Neural cell (in vitro differentiated cells): Measurements from ENCODE around the gene TTC8. TPM values are rescaled to one million over a fixed set of nuclear protein-coding genes. Genes with fewer than 3 reads are reported as not detected.

Experiments used
- H2AFZ ChIP-seq: fragments of 200-600, 300-800 bp; sonication (generic), shearing (Covaris generic); 2 replicates; pipeline ENCODE4 v1.6.0; 2014; ENCODE audit warnings: low read depth, mild to moderate bottlenecking, antibody characterized with exemption, low read length, moderate library complexity
- H3F3A ChIP-seq: fragments of 200-600 bp; shearing (Covaris generic); 2 replicates; pipeline ENCODE4 v1.6.1; 2016; ENCODE audit warnings: mild to moderate bottlenecking, moderate library complexity, mixed read lengths, antibody characterized with exemption, low read length; ENCODE audit not compliant: insufficient read depth, poor library complexity, severe bottlenecking
- H3K27ac ChIP-seq: fragments of 200-600, 300-800 bp; sonication (generic), shearing (Covaris generic); 2 replicates; pipeline ENCODE4 v1.5.1; 2014; ENCODE audit warnings: mild to moderate bottlenecking, low read length, moderate library complexity
- H3K27me3 ChIP-seq: fragments of 300-800, 200-600 bp; sonication (generic), shearing (Covaris generic); 2 replicates; pipeline ENCODE4 v1.6.0; 2014; ENCODE audit warnings: mild to moderate bottlenecking, low read depth, low read length, moderate library complexity; ENCODE audit not compliant: insufficient read depth
- H3K36me3 ChIP-seq: fragments of 300-800, 200-600 bp; sonication (generic), shearing (Covaris generic); 2 replicates; pipeline ENCODE4 v1.5.1; 2014; ENCODE audit warnings: mild to moderate bottlenecking, antibody characterized with exemption, low read length, moderate library complexity; ENCODE audit not compliant: insufficient read depth
- H3K4me2 ChIP-seq: fragments of 300-800, 200-600 bp; sonication (generic), shearing (Covaris generic); 2 replicates; pipeline ENCODE4 v1.6.0; 2014; ENCODE audit warnings: mild to moderate bottlenecking, low read length
- H3K4me3 ChIP-seq: fragments of 300-800, 200-600 bp; sonication (generic), shearing (Covaris generic); 2 replicates; pipeline ENCODE4 v1.5.1; 2014; ENCODE audit warnings: mild to moderate bottlenecking, low read length, moderate library complexity
- H3K79me2 ChIP-seq: fragments of 200-600 bp; shearing (Covaris generic); replicated peaks from 2 replicates; pipeline ENCODE4 v1.6.0; 2014; ENCODE audit warnings: mild to moderate bottlenecking, low read length, moderate library complexity; ENCODE audit not compliant: insufficient read depth
- H3K9ac ChIP-seq: fragments of 300-800, 200-600 bp; sonication (generic), shearing (Covaris generic); 2 replicates; pipeline ENCODE4 v1.6.1; 2016; ENCODE audit warnings: mild to moderate bottlenecking, low read length, mixed read lengths
- H3K9me2 ChIP-seq: fragments of 200-600 bp; shearing (Covaris generic); 2 replicates; pipeline ENCODE4 v1.6.1; 2016; ENCODE audit warnings: mild to moderate bottlenecking, low read length, mixed read lengths; ENCODE audit not compliant: insufficient read depth
- H3K9me3 ChIP-seq: fragments of 200-600, 300-800 bp; sonication (generic), shearing (Covaris generic); 2 replicates; pipeline ENCODE4 v1.6.1; 2016; ENCODE audit warnings: mild to moderate bottlenecking, mixed run types, low read length, moderate library complexity, mixed read lengths
- H4K20me1 ChIP-seq: fragments of 200-600 bp; shearing (Covaris generic); 2 replicates; pipeline ENCODE4 v1.6.1; 2016; ENCODE audit warnings: mild to moderate bottlenecking, mixed run types; ENCODE audit not compliant: insufficient read depth
- CTCF ChIP-seq: fragments of 450-650 bp; IDR thresholded peaks from 2 replicates; pipeline ENCODE4 v1.5.1; 2014; ENCODE audit warnings: antibody characterized with exemption, mild to moderate bottlenecking, moderate library complexity; ENCODE audit not compliant: poor library complexity, severe bottlenecking
- EP300 ChIP-seq: fragments of 450-650 bp; conservative IDR thresholded peaks from 2 replicates; pipeline ENCODE4 v1.6.1; 2014; ENCODE audit warnings: antibody characterized with exemption, mild to moderate bottlenecking, moderate library complexity; ENCODE audit not compliant: poor library complexity, severe bottlenecking
- EZH2 ChIP-seq: fragments of 200-600, 300-800 bp; shearing (Covaris generic), sonication (generic); IDR thresholded peaks from 2 replicates; pipeline ENCODE4 v1.6.1; 2014; ENCODE audit warnings: antibody characterized with exemption, low read length, borderline replicate concordance, mild to moderate bottlenecking; ENCODE audit not compliant: insufficient read depth, poor library complexity, severe bottlenecking
- MXI1 ChIP-seq: fragments of 450-650 bp; conservative IDR thresholded peaks from 2 replicates; pipeline ENCODE4 v1.6.1; 2014; ENCODE audit warnings: antibody characterized with exemption, mild to moderate bottlenecking; ENCODE audit not compliant: poor library complexity, severe bottlenecking
- POLR2AphosphoS5 ChIP-seq: IDR thresholded peaks from 2 replicates; pipeline ENCODE4 v1.6.1; 2012
- RAD21 ChIP-seq: fragments of 450-650 bp; conservative IDR thresholded peaks from 2 replicates; pipeline ENCODE4 v1.6.1; 2014; ENCODE audit warnings: antibody characterized with exemption, mild to moderate bottlenecking, moderate library complexity
- REST ChIP-seq: IDR thresholded peaks from 2 replicates; pipeline ENCODE4 v1.6.1; 2012; ENCODE audit warnings: borderline replicate concordance
- SMC3 ChIP-seq: fragments of 450-650 bp; conservative IDR thresholded peaks from 2 replicates; pipeline ENCODE4 v1.6.1; 2014; ENCODE audit warnings: antibody characterized with exemption, mild to moderate bottlenecking, moderate library complexity; ENCODE audit not compliant: poor library complexity
- TAF1 ChIP-seq: IDR thresholded peaks from 2 replicates; pipeline ENCODE4 v1.6.1; 2012; ENCODE audit warnings: low read depth
- polyA plus RNA-seq: library from polyadenylated mRNA; depleted of rRNA; stranded (reverse); fragments of >200 nt; gene quantifications from 2 replicates; pipeline ENCODE4 v1.2.3, GENCODE V29; 2014

TTC8 gene
- polyA plus RNA-seq, 1 donor from 2014 or later: 28.1 TPM

GRCh38 chr14:88848571-88848970 is 24.1 kb downstream of the TTC8 start:
- Histone ChIP-seq H3K36me3 (no peaks in the 10 kb centered on the region), H3K4me2 (no peak overlapping the region), H3K9me2 (no peaks in the 10 kb centered on the region), H3F3A (peaks cover 12% of the 10 kb centered on the region), H3K27me3 (no peaks in the 10 kb centered on the region), H3K79me2 (no peaks in the 10 kb centered on the region), H3K9ac (no peak overlapping the region), H2AFZ (no peak overlapping the region), H3K4me3 (no peak overlapping the region), H4K20me1 (no peaks in the 10 kb centered on the region), H3K9me3 (no peaks in the 10 kb centered on the region), H3K27ac (no peak overlapping the region)
- TF ChIP-seq TAF1: no peak

DNA sequence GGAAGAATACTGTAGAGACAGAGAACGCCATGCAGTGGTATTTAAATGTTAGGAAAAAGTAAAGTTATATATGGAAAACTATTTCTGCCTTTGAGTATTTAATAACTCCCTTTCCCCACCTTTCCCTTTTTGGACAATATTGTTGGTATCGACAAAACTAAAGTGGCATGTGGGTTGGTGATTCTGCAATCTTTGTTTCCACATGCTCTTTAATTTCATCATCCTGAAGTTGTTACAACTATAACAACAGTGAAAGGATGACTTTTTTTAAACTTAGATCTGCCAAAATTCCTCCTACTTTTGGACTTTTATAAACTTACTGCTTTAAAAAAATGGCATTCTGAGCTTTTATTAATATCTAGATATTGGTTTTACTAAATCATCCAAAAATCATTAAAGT is 25.3 kb downstream of the TTC8 start:
- H3K36me3 ChIP-seq: no peaks in the 10 kb centered on the region
- no peaks in the 10 kb centered on the region for H3K9me3 ChIP-seq
- TF ChIP-seq POLR2AphosphoS5 (no peak), EP300 (no peak), MXI1 (no peak), RAD21 (no peak), REST (no peak), TAF1 (no peak), EZH2 (no peak), CTCF (no peak), SMC3 (no peak)
- no peaks in the 10 kb centered on the region for H3K27me3 ChIP-seq
- H3K9me2 ChIP-seq: no peaks in the 10 kb centered on the region
- H3K4me3 ChIP-seq: no peak overlapping the region
- no peaks in the 10 kb centered on the region for H3K79me2 ChIP-seq
- no peak overlapping the region for H3K9ac ChIP-seq
- H3K4me2 ChIP-seq: no peak overlapping the region
- H4K20me1 ChIP-seq: no peaks in the 10 kb centered on the region
- no peak overlapping the region for H2AFZ ChIP-seq
- no peak overlapping the region for H3K27ac ChIP-seq
- H3F3A ChIP-seq: peaks cover 12% of the 10 kb centered on the region

GRCh38 chr14:88851587-88851986 is 27.1 kb downstream of the TTC8 start:
- Histone ChIP-seq H3K4me2 (no peak overlapping the region), H3F3A (peaks cover 6% of the 10 kb centered on the region), H2AFZ (no peak overlapping the region), H3K9me3 (no peaks in the 10 kb centered on the region), H3K27ac (no peak overlapping the region), H3K9me2 (no peaks in the 10 kb centered on the region), H3K36me3 (no peaks in the 10 kb centered on the region), H3K27me3 (no peaks in the 10 kb centered on the region), H4K20me1 (no peaks in the 10 kb centered on the region), H3K4me3 (no peak overlapping the region), H3K79me2 (no peaks in the 10 kb centered on the region), H3K9ac (no peak overlapping the region)
- TF ChIP-seq CTCF (no peak), RAD21 (no peak), POLR2AphosphoS5 (no peak), TAF1 (no peak), MXI1 (no peak), EP300 (no peak), REST (no peak), SMC3 (no peak), EZH2 (no peak)
